ENCODE data around the gene TFAP2B.

The TFAP2B gene

GRCh38 chr6:50818673-50819072 is at the start of gene TFAP2B:
TSS of gene TFAP2B (plus strand) at chr6:50818871. CDS start at chr6:50818892, 21 bp downstream.
- no peak for DNase-seq

GRCh38 chr6:50778696-50779095 is 40.0 kb upstream of the TFAP2B start:
- DNase-seq: no peak

GRCh38 chr6:50780382-50780781 is 38.3 kb upstream of the TFAP2B start:
- no peak for DNase-seq

- no peak for DNase-seq
These were observed 32.8 kb upstream of the TFAP2B start for GRCh38 chr6:50785921-50786320.

GRCh38 chr6:50791900-50792508 is 26.7 kb upstream of the TFAP2B start:
- no peak for DNase-seq

GRCh38 chr6:50792771-50793170 is 25.9 kb upstream of the TFAP2B start:
- no peak for DNase-seq

- DNase-seq: no peak
These were observed 23.1 kb upstream of the TFAP2B start for GRCh38 chr6:50795574-50795973.

- no peak for DNase-seq
These were observed 14.4 kb upstream of the TFAP2B start for GRCh38 chr6:50804283-50804682.

GRCh38 chr6:50807035-50807434 is 11.6 kb upstream of the TFAP2B start:
- no peak for DNase-seq

- DNase-seq: no peak
These were observed 3.1 kb upstream of the TFAP2B start for GRCh38 chr6:50815436-50816114.

GRCh38 chr6:50816115-50816675 is 2.5 kb upstream of the TFAP2B start:
- DNase-seq: peak; percentile 70

- DNase-seq: no peak
These were observed 1.6 kb upstream of the TFAP2B start for GRCh38 chr6:50816947-50817645.

GRCh38 chr6:50817646-50817950 is 1.1 kb upstream of the TFAP2B start:
- DNase-seq: no peak

- DNase-seq: no peak
These were observed 651 bp upstream of the TFAP2B start for GRCh38 chr6:50818020-50818419.

GRCh38 chr6:50819466-50819903 is 814 bp downstream of the TFAP2B start:
- no peak for DNase-seq

GRCh38 chr6:50819904-50820868 is 1.5 kb downstream of the TFAP2B start:
- no peak for DNase-seq

GRCh38 chr6:50820869-50821264 is 2.2 kb downstream of the TFAP2B start:
- no peak for DNase-seq

GRCh38 chr6:50821441-50822077 is 2.9 kb downstream of the TFAP2B start:
- DNase-seq: no peak

- DNase-seq: no peak
These were observed 3.4 kb downstream of the TFAP2B start for GRCh38 chr6:50822078-50822476.

- no peak for DNase-seq
These were observed 4.6 kb downstream of the TFAP2B start for GRCh38 chr6:50823094-50823920.

- DNase-seq: no peak
These were observed 5.9 kb downstream of the TFAP2B start for GRCh38 chr6:50824552-50824951.

All from left hindlimb (tissue), 1 donor.